Hepatocyte (in vitro differentiated cells): ENCODE data around the gene CFAP161. TPM values are rescaled to one million over a fixed set of nuclear protein-coding genes. Genes with fewer than 3 reads are reported as not detected.

Source experiments
- DNase-seq: peaks from one replicate; pipeline ENCODE4 v3.0.0-alpha.2; 2016; ENCODE audit warnings: low spot score
- H2AFZ ChIP-seq: fragments of 200-600 bp; sonication (generic); 2 replicates; pipeline ENCODE4 v1.6.0; 2016; ENCODE audit warnings: antibody characterized with exemption, mild to moderate bottlenecking
- H3K27ac ChIP-seq: fragments of 200-600 bp; sonication (generic); 2 replicates; pipeline ENCODE4 v1.5.1; 2016; ENCODE audit warnings: mild to moderate bottlenecking
- H3K27me3 ChIP-seq: fragments of 200-600 bp; sonication (generic); 2 replicates; pipeline ENCODE4 v1.6.1; 2016
- H3K36me3 ChIP-seq: fragments of 200-600 bp; sonication (generic); replicated peaks from 2 replicates; pipeline ENCODE4 v1.5.1; 2016; ENCODE audit warnings: low read depth; ENCODE audit not compliant: insufficient read depth
- H3K4me1 ChIP-seq: fragments of 200-600 bp; sonication (generic); 2 replicates; pipeline ENCODE4 v1.5.1; 2016; ENCODE audit warnings: mild to moderate bottlenecking, moderate library complexity; ENCODE audit not compliant: insufficient read depth
- H3K4me2 ChIP-seq: fragments of 200-600 bp; sonication (generic); 2 replicates; pipeline ENCODE4 v1.6.0; 2016
- H3K4me3 ChIP-seq: fragments of 200-600 bp; sonication (generic); 2 replicates; pipeline ENCODE4 v1.5.1; 2016; ENCODE audit warnings: mild to moderate bottlenecking
- H3K79me2 ChIP-seq: fragments of 200-600 bp; sonication (generic); 2 replicates; pipeline ENCODE4 v1.6.0; 2017; ENCODE audit warnings: mild to moderate bottlenecking
- H3K9me2 ChIP-seq: fragments of 200-600 bp; sonication (generic); replicated peaks from 2 replicates; pipeline ENCODE4 v1.6.0; 2017; ENCODE audit warnings: mild to moderate bottlenecking; ENCODE audit not compliant: insufficient read depth
- H3K9me3 ChIP-seq: fragments of 200-600 bp; sonication (generic); 2 replicates; pipeline ENCODE4 v1.5.1; 2016; ENCODE audit warnings: low read depth, mild to moderate bottlenecking
- H4K20me1 ChIP-seq: fragments of 200-600 bp; sonication (generic); 2 replicates; pipeline ENCODE4 v1.6.0; 2016; ENCODE audit warnings: mild to moderate bottlenecking; ENCODE audit not compliant: insufficient read depth, poor library complexity, severe bottlenecking
- EZH2 ChIP-seq: fragments of 200-600 bp; sonication (generic); IDR thresholded peaks from 2 replicates; pipeline ENCODE4 v1.6.1; 2016; ENCODE audit warnings: antibody characterized with exemption, mild to moderate bottlenecking, borderline replicate concordance
- EZH2phosphoT487 ChIP-seq: fragments of 200-600 bp; sonication (generic); IDR thresholded peaks from one replicate; pipeline ENCODE4 v1.6.1; 2018; ENCODE audit warnings: antibody characterized with exemption, mild to moderate bottlenecking, low read depth, moderate library complexity; ENCODE audit not compliant: unreplicated experiment, severe bottlenecking
- WGBS: methylation state at CpG from one replicate; pipeline ENCODE4 v1.1.6; 2016; ENCODE audit warnings: low lambda C conversion rate; ENCODE audit errors: missing lambda C conversion rate; 5-methylcytosine and 5-hydroxymethylcytosine counted together
- polyA plus RNA-seq: library from polyadenylated mRNA; unstranded; fragments of >200 nt; fragmentation: Nextera tagmentation; extraction: Ambion mirVana; gene quantifications from 2 replicates; pipeline ENCODE4 v1.2.1, GENCODE V29; 2016
- total RNA-seq: library from RNA; depleted of rRNA; stranded (reverse); fragments of >200 nt; gene quantifications from 2 replicates; pipeline ENCODE4 v1.2.3, GENCODE V29; 2014
- TF ChIP-seq, protein P1 (sequence below): fragments of 200-600 bp; sonication (generic); IDR thresholded peaks from 2 replicates; pipeline ENCODE4 v1.5.1; 2016; ENCODE audit warnings: antibody characterized with exemption, mild to moderate bottlenecking; ENCODE audit not compliant: poor library complexity

The CFAP161 gene
- total and polyA plus RNA-seq, 2 experiments from 2014 or later = 0.81 TPM; not detected in 1

DNA sequence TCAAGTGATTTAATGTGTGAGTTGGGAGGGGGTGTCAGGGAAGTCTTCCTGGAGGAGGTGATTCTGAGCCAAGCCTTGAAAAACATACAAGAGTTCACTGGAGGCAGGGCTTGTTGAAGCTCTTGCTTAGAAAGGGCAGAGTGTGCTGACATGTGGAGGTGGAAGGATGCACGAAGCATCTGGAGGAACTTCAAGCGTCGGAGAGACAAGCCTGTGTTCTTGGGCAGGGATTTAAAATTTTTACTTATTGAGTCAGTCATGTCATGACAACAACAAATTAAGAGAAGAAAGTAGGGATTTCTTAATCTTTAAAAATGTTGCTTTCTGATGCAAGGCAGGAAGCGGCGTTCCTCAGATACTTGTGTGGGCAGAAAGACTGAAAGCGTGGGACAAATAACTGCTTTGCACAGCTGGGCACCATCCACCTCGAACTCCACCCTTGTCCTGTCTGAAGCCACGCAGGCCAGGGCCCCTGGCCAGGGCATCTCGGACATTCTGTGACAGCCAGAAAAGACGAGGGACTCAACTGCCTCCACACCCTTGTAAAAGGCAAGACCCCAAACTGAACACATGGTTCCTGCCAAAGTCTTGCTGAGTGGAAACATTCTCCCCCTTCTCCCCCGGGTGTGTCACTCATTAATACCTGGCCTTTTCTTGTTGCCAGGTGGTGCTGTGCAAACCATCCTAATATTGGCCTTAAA is 55.7 kb downstream of the CFAP161 start:
- H3K27ac ChIP-seq = peak overlapping the region; percentile 86
- H3K9me2 ChIP-seq = no peaks in the 10 kb centered on the region
- no peak overlapping the region for H3K4me3 ChIP-seq
- no peak overlapping the region for H2AFZ ChIP-seq
- peak; percentile 67 for DNase-seq
- H3K4me1 ChIP-seq = peaks cover 15% of the 10 kb centered on the region
- H3K27me3 ChIP-seq = no peaks in the 10 kb centered on the region
- 69% methylated on average over 11 of the region's 11 CpGs for WGBS
- H3K79me2 ChIP-seq = no peaks in the 10 kb centered on the region
- no peaks in the 10 kb centered on the region for H4K20me1 ChIP-seq
- no peaks in the 10 kb centered on the region for H3K36me3 ChIP-seq
- no peak overlapping the region for H3K4me2 ChIP-seq
- H3K9me3 ChIP-seq = no peaks in the 10 kb centered on the region
- no peak for TF ChIP-seq EZH2
- TF ChIP-seq, protein P1, sequence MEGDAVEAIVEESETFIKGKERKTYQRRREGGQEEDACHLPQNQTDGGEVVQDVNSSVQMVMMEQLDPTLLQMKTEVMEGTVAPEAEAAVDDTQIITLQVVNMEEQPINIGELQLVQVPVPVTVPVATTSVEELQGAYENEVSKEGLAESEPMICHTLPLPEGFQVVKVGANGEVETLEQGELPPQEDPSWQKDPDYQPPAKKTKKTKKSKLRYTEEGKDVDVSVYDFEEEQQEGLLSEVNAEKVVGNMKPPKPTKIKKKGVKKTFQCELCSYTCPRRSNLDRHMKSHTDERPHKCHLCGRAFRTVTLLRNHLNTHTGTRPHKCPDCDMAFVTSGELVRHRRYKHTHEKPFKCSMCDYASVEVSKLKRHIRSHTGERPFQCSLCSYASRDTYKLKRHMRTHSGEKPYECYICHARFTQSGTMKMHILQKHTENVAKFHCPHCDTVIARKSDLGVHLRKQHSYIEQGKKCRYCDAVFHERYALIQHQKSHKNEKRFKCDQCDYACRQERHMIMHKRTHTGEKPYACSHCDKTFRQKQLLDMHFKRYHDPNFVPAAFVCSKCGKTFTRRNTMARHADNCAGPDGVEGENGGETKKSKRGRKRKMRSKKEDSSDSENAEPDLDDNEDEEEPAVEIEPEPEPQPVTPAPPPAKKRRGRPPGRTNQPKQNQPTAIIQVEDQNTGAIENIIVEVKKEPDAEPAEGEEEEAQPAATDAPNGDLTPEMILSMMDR = no peak

DNA sequence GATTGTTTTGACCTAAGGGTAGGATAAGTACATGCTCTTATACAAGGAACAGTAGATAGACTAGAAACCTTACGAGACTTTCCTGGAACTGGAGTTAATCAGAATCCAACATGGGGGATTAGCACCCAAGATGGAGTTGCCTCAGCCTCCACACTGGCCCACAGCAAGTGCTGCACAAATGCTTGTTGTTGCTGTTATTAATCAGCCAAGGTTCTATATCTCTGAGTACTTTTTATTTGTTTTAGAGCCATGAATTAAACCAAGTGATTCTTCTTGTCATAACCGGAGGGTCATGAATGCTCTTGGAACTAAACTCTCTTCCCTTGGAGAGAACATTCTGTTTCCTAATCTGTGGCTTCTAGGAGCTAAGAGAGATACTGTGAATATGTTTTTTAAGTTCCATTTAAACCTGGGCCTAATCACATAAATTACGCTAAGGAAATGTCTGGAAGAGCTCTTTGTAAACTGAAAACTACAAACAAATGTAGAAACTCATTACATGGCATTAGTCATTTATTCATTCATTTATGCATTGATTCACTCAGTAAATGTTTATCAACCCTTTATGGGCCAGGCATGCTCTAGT is 56.9 kb downstream of the CFAP161 start:
- H3K4me3 ChIP-seq = no peak overlapping the region
- no peaks in the 10 kb centered on the region for H3K9me2 ChIP-seq
- no peak overlapping the region for H2AFZ ChIP-seq
- no peaks in the 10 kb centered on the region for H3K9me3 ChIP-seq
- H3K79me2 ChIP-seq = no peaks in the 10 kb centered on the region
- no peak overlapping the region for H3K4me2 ChIP-seq
- no peaks in the 10 kb centered on the region for H3K36me3 ChIP-seq
- TF ChIP-seq EZH2phosphoT487 = no peak
- TF ChIP-seq, protein P1 = no peak
- no peak for TF ChIP-seq EZH2
- peak overlapping the region; percentile 86 for H3K27ac ChIP-seq
- peaks cover 15% of the 10 kb centered on the region for H3K4me1 ChIP-seq
- DNase-seq = no peak
- H4K20me1 ChIP-seq = no peaks in the 10 kb centered on the region
- no peaks in the 10 kb centered on the region for H3K27me3 ChIP-seq
- 71% methylated on average over 3 of the region's 3 CpGs for WGBS

DNA sequence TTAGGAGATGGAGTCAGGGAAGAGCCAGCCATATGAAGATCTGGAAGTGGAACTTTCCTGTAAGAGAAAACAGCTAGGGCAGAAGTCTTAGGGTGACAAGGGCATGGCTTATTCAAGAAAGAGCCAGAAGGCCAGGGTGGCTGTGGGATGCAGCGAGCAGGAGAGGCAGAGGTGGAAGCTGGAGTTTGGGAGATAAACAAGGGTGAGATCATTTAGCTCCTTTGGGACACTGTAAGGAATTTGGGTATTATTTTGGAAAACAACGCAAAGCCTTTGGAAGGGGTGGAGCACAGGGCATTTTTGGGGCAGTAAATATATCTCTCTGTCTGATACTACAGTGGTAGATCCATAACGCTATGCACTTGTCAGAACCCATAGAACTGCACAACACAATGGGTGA is 57.6 kb downstream of the CFAP161 start:
- DNase-seq = no peak
- 91% methylated on average over 3 of the region's 3 CpGs for WGBS
- TF ChIP-seq, protein P1 = no peak
- TF ChIP-seq EZH2 (no peak), EZH2phosphoT487 (no peak)

More for the DNA sequence above, 57.6 kb downstream of the CFAP161 start:
- H2AFZ ChIP-seq = no peak overlapping the region
- H3K27me3 ChIP-seq = no peaks in the 10 kb centered on the region
- no peaks in the 10 kb centered on the region for H3K36me3 ChIP-seq
- H3K79me2 ChIP-seq = no peaks in the 10 kb centered on the region
- no peaks in the 10 kb centered on the region for H3K9me3 ChIP-seq
- H3K4me2 ChIP-seq = no peak overlapping the region
- H3K4me3 ChIP-seq = no peak overlapping the region
- H4K20me1 ChIP-seq = no peaks in the 10 kb centered on the region
- peaks cover 15% of the 10 kb centered on the region for H3K4me1 ChIP-seq
- peak overlapping the region; percentile 86 for H3K27ac ChIP-seq
- no peaks in the 10 kb centered on the region for H3K9me2 ChIP-seq
